SK-N-SH (cell line): ENCODE data around the gene PSKH1. TPM values are rescaled to one million over a fixed set of nuclear protein-coding genes. Genes with fewer than 3 reads are reported as not detected.

Experiments used
- CTCF ChIA-PET: fragments of 300-600, 350-600 bp; formaldehyde crosslinking; extraction: SDS; loops from one replicate; lab custom pipeline; 2021; lab: Yijun Ruan, JAX
- POLR2A ChIA-PET: fragments of 350-600 bp; sonication (Branson Sonifier 250); formaldehyde crosslinking; extraction: SDS; loops from one replicate; lab custom pipeline; 2020; ENCODE audit warnings: antibody characterized with exemption, inconsistent platforms; lab: Yijun Ruan, JAX
- DNase-seq: peaks from one replicate; pipeline ENCODE4 v3.0.0; 2012
- H2AFZ ChIP-seq: fragments of 200-600 bp; sonication (generic); 2 replicates; pipeline ENCODE4 v1.8.1; 2016; ENCODE audit warnings: antibody characterized with exemption, mild to moderate bottlenecking, low read depth
- H3F3A ChIP-seq: fragments of 200-600 bp; sonication (generic); replicated peaks from 2 replicates; pipeline ENCODE3; 2016; ENCODE audit warnings: antibody characterized with exemption, mild to moderate bottlenecking; ENCODE audit not compliant: insufficient read depth
- H3K27ac ChIP-seq, 2 experiments: fragments of 200-500 bp in 1 of 2; fragments of 200-600 bp in 1 of 2; sonication (Bioruptor generic) in 1 of 2; sonication (generic), shearing (Covaris generic) in 1 of 2; 2 replicates each; pipeline versions ENCODE4 v1.5.1 to v1.6.1; 2014 to 2016; ENCODE audit warnings: low read depth in 2 of 2, inconsistent platforms in 1 of 2, low read length in 1 of 2, mild to moderate bottlenecking in 1 of 2, mixed read lengths in 1 of 2
- H3K27me3 ChIP-seq: fragments of 200-600 bp; sonication (generic), shearing (Covaris generic); 2 replicates; pipeline ENCODE4 v1.6.1; 2016; ENCODE audit warnings: mixed run types; ENCODE audit not compliant: insufficient read depth
- H3K36me3 ChIP-seq, 2 experiments: fragments of 200-500 bp in 1 of 2; fragments of 200-600 bp in 1 of 2; sonication (Bioruptor generic) in 1 of 2; sonication (generic) in 1 of 2; replicated peaks in 1 of 2; 2 replicates each; pipeline versions ENCODE3 to v1.5.1; 2014 to 2016; ENCODE audit warnings: low read length in 1 of 2, mild to moderate bottlenecking in 1 of 2; ENCODE audit not compliant: insufficient read depth in 2 of 2, control insufficient read depth in 1 of 2
- H3K4me1 ChIP-seq, 2 experiments: fragments of 200-500 bp in 1 of 2; fragments of 200-600 bp in 1 of 2; sonication (Bioruptor generic) in 1 of 2; sonication (generic), shearing (Covaris generic) in 1 of 2; 2 replicates each; pipeline versions ENCODE4 v1.5.1 to v1.6.1; 2014 to 2016; ENCODE audit warnings: low read depth in 1 of 2, low read length in 1 of 2, mixed run types in 1 of 2; ENCODE audit not compliant: insufficient read depth in 2 of 2, control insufficient read depth in 1 of 2
- H3K4me2 ChIP-seq: fragments of 200-600 bp; sonication (generic), shearing (Covaris generic); 2 replicates; pipeline ENCODE4 v1.6.1; 2017; ENCODE audit warnings: mixed run types
- H3K4me3 ChIP-seq, 2 experiments: fragments of 200-500 bp in 1 of 2; fragments of 200-600 bp in 1 of 2; sonication (Bioruptor generic) in 1 of 2; sonication (generic), shearing (Covaris generic) in 1 of 2; 2 replicates each; pipeline versions ENCODE4 v1.5.1 to v1.8.1; 2014 to 2016; ENCODE audit warnings: low read depth in 2 of 2, inconsistent platforms in 1 of 2, low read length in 1 of 2, mild to moderate bottlenecking in 1 of 2, mixed read lengths in 1 of 2, moderate library complexity in 1 of 2
- H3K79me2 ChIP-seq: fragments of 200-600 bp; sonication (generic); 2 replicates; pipeline ENCODE4 v1.8.1; 2017; ENCODE audit warnings: mild to moderate bottlenecking; ENCODE audit not compliant: insufficient read depth
- H3K9ac ChIP-seq: fragments of 200-600 bp; sonication (generic); 2 replicates; pipeline ENCODE4 v1.6.1; 2017; ENCODE audit warnings: mixed run types
- H3K9me2 ChIP-seq: fragments of 200-600 bp; sonication (generic); 2 replicates; pipeline ENCODE4 v1.6.1; 2017; ENCODE audit warnings: mixed run types
- H3K9me3 ChIP-seq: fragments of 200-600 bp; sonication (generic); 2 replicates; pipeline ENCODE4 v1.6.1; 2017; ENCODE audit warnings: mixed run types, mild to moderate bottlenecking, moderate library complexity
- H4K20me1 ChIP-seq: fragments of 200-600 bp; sonication (generic); 2 replicates; pipeline ENCODE4 v1.6.1; 2017; ENCODE audit warnings: mild to moderate bottlenecking, mixed run types; ENCODE audit not compliant: insufficient read depth
- EZH2phosphoT487 ChIP-seq: fragments of 200-600 bp; sonication (generic); IDR thresholded peaks from 2 replicates; pipeline ENCODE4 v1.6.1; 2017; ENCODE audit warnings: low read depth, mixed run types, mild to moderate bottlenecking, antibody characterized with exemption, moderate library complexity, borderline replicate concordance
- JUND ChIP-seq: IDR thresholded peaks from 2 replicates; pipeline ENCODE4 v1.4.0; 2012
- MXI1 ChIP-seq: IDR thresholded peaks from 2 replicates; pipeline ENCODE4 v1.6.1; 2012; ENCODE audit warnings: mild to moderate bottlenecking, low read depth, low read length, improper control_type of control experiment
- NRF1 ChIP-seq: IDR thresholded peaks from 2 replicates; pipeline ENCODE4 v1.6.1; 2012; ENCODE audit warnings: low read depth, mild to moderate bottlenecking, low read length
- RAD21 ChIP-seq: IDR thresholded peaks from 2 replicates; pipeline ENCODE4 v1.6.1; 2012; ENCODE audit warnings: mild to moderate bottlenecking, low read length
- RFX5 ChIP-seq: IDR thresholded peaks from 2 replicates; pipeline ENCODE4 v1.6.1; 2012; ENCODE audit warnings: mild to moderate bottlenecking, improper control_type of control experiment, low read length
- RXRA ChIP-seq: IDR thresholded peaks from 2 replicates; pipeline ENCODE4 v1.4.0; 2012; ENCODE audit warnings: low read depth, mild to moderate bottlenecking, borderline replicate concordance
- SIN3A ChIP-seq: IDR thresholded peaks from 2 replicates; pipeline ENCODE4 v1.6.1; 2012; ENCODE audit warnings: low read depth, mild to moderate bottlenecking, low read length, moderate library complexity, borderline replicate concordance
- YY1 ChIP-seq: IDR thresholded peaks from 2 replicates; pipeline ENCODE4 v1.4.0; 2012; ENCODE audit warnings: low read depth, mild to moderate bottlenecking
- WGBS: methylation state at CpG from one replicate; pipeline ENCODE4 v1.1.6; 2017; ENCODE audit warnings: low lambda C conversion rate; 5-methylcytosine and 5-hydroxymethylcytosine counted together
- polyA plus RNA-seq, 3 experiments: library from polyadenylated mRNA; depleted of rRNA; stranded (reverse); fragments of >200 nt; gene quantifications; 2 replicates each; pipeline ENCODE4 v1.2.3, GENCODE V29; 2012
- TF ChIP-seq, protein P1 (sequence below): IDR thresholded peaks from 2 replicates; pipeline ENCODE4 v1.6.1; 2012; ENCODE audit warnings: mild to moderate bottlenecking, low read depth, low read length, moderate library complexity
- TF ChIP-seq, protein P2 (sequence below): fragments of 150-350 bp; IDR thresholded peaks from 2 replicates; pipeline ENCODE4 v1.6.1; 2017; ENCODE audit warnings: antibody characterized with exemption, low read length, low read depth, borderline replicate concordance
- TF ChIP-seq, protein P3 (sequence below): fragments of 200-600 bp; sonication (generic); IDR thresholded peaks from 2 replicates; pipeline ENCODE4 v1.6.1; 2017; ENCODE audit warnings: antibody characterized with exemption, mild to moderate bottlenecking, moderate library complexity

The PSKH1 gene
- polyA plus RNA-seq, 1 of the 3 experiments (the other 2 are of a cell fraction), result 30.1 TPM

DNA sequence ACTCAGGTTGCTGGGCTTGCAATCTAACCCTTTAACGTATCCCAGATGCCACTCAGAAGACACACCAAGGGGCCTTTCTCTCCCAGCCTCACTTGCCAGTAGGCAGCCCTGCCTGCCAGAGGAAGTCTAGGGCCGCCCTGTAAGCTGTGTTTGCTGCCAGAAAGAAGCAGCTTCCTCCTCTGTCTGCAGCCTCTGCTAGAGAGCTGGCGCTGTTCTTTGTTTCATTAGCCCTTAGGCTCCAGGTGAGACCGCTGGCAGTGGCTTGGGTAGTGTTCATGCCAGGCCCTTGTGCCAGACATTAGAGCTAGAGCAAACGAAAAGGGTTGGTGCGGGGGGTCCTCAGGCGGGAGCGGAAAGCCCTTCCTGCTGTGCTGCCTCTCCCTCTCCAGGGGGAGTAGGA is 29.7 kb downstream of the PSKH1 start:
- POLR2A ChIA-PET, result interaction anchor here (0.7 to 1.0 kb wide), 2 partner anchors 9 to 12 kb away, joined by 3 read pairs; partner anchors contain the start of gene CTRL
- Histone ChIP-seq H3K9ac (no peak overlapping the region), H3K36me3 (peaks cover 0 to 23% of the 10 kb centered on the region in 2 experiments), H3K4me1 (peaks cover under 1 to 36% of the 10 kb centered on the region in 2 experiments; a peak in 2 of 4 replicates), H3K27ac (peak overlapping the region in 1 of 2 experiments; percentile 65; a peak in 1 of 4 replicates), H3K27me3 (no peaks in the 10 kb centered on the region), H3K9me2 (no peaks in the 10 kb centered on the region), H3K79me2 (peaks cover 28% of the 10 kb centered on the region), H3F3A (peaks cover 7% of the 10 kb centered on the region), H3K4me3 (no peak overlapping the region), H3K4me2 (no peak overlapping the region), H2AFZ (no peak overlapping the region), H4K20me1 (peaks cover 29% of the 10 kb centered on the region), H3K9me3 (no peaks in the 10 kb centered on the region)
- TF ChIP-seq SIN3A, result no peak
- TF ChIP-seq MXI1, result no peak
- TF ChIP-seq RFX5, result no peak
- no peak for TF ChIP-seq YY1
- no peak for TF ChIP-seq RXRA
- no peak for TF ChIP-seq EZH2phosphoT487
- no peak for TF ChIP-seq NRF1
- TF ChIP-seq, protein P1, sequence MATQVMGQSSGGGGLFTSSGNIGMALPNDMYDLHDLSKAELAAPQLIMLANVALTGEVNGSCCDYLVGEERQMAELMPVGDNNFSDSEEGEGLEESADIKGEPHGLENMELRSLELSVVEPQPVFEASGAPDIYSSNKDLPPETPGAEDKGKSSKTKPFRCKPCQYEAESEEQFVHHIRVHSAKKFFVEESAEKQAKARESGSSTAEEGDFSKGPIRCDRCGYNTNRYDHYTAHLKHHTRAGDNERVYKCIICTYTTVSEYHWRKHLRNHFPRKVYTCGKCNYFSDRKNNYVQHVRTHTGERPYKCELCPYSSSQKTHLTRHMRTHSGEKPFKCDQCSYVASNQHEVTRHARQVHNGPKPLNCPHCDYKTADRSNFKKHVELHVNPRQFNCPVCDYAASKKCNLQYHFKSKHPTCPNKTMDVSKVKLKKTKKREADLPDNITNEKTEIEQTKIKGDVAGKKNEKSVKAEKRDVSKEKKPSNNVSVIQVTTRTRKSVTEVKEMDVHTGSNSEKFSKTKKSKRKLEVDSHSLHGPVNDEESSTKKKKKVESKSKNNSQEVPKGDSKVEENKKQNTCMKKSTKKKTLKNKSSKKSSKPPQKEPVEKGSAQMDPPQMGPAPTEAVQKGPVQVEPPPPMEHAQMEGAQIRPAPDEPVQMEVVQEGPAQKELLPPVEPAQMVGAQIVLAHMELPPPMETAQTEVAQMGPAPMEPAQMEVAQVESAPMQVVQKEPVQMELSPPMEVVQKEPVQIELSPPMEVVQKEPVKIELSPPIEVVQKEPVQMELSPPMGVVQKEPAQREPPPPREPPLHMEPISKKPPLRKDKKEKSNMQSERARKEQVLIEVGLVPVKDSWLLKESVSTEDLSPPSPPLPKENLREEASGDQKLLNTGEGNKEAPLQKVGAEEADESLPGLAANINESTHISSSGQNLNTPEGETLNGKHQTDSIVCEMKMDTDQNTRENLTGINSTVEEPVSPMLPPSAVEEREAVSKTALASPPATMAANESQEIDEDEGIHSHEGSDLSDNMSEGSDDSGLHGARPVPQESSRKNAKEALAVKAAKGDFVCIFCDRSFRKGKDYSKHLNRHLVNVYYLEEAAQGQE, result no peak
- TF ChIP-seq RAD21, result no peak
- TF ChIP-seq, protein P2, sequence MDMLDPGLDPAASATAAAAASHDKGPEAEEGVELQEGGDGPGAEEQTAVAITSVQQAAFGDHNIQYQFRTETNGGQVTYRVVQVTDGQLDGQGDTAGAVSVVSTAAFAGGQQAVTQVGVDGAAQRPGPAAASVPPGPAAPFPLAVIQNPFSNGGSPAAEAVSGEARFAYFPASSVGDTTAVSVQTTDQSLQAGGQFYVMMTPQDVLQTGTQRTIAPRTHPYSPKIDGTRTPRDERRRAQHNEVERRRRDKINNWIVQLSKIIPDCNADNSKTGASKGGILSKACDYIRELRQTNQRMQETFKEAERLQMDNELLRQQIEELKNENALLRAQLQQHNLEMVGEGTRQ, result no peak
- TF ChIP-seq, protein P3, sequence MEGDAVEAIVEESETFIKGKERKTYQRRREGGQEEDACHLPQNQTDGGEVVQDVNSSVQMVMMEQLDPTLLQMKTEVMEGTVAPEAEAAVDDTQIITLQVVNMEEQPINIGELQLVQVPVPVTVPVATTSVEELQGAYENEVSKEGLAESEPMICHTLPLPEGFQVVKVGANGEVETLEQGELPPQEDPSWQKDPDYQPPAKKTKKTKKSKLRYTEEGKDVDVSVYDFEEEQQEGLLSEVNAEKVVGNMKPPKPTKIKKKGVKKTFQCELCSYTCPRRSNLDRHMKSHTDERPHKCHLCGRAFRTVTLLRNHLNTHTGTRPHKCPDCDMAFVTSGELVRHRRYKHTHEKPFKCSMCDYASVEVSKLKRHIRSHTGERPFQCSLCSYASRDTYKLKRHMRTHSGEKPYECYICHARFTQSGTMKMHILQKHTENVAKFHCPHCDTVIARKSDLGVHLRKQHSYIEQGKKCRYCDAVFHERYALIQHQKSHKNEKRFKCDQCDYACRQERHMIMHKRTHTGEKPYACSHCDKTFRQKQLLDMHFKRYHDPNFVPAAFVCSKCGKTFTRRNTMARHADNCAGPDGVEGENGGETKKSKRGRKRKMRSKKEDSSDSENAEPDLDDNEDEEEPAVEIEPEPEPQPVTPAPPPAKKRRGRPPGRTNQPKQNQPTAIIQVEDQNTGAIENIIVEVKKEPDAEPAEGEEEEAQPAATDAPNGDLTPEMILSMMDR, result no peak
- no peak for TF ChIP-seq JUND
- no peak for DNase-seq
- CTCF ChIA-PET, result interaction anchor here (0.8 to 28.1 kb wide), 6 partner anchors 12 to 106 kb away, joined by 3 to 564 read pairs (median 6); partner anchors contain the start of genes EDC4, NRN1L and PSKH1
- 90% methylated on average over 7 of the region's 8 CpGs for WGBS
